ENCODE data around the gene SLC22A12. TPM values are rescaled to one million over a fixed set of nuclear protein-coding genes. Genes with fewer than 3 reads are reported as not detected.

SLC22A12 gene
- total and polyA plus RNA-seq, 2 experiments from 2014 or later: not detected

DNA sequence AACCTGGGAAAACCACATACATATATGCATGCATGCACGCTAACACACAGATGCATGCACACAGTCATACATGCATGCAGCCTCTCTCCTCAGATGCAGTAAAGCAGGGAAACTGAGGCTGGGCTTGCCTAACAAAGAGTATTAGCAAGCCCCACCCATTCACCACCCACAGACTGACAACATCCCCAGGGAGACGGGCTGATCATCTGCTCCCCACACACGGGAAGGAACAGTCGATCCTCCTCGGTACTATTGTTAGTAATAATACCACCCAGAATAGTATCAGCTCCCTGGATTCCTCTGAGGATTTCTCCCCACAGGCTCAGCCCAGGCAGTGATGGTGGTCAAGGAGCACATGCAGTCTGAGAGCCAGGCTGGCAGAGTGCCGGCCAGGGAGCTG, 41.2 kb downstream of the SLC22A12 start (continued):
- no peak for TF ChIP-seq ZNF462 (CRISPR knock-in tag; IDR thresholded peaks at IDR 0.05)
- TF ChIP-seq NANOG (IDR thresholded peaks at IDR 0.05; ENCODE audit: borderline replicate concordance): no peak
- no peak for TF ChIP-seq JUNB (IDR thresholded peaks at IDR 0.05; ENCODE audit: unreplicated experiment)

DNA sequence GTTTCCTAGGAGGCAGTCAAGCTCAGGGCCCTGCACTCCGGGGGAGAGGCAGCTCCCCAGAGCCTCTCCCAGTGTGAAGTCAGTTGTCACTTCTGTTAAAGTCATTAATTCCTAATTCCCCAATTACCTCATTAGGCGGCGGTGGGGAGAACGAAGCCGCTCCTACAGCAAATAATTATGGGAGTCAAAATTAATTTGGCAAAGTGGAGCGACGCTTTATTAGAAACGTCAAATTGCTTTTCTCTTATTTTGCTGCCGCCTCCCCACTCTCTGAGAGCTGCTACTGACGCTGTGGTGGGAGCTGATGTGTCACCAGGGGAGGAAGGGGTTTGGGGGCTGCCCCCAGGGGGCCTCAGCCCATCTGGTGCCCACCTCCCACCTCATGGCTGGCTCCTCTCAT, 41.6 kb downstream of the SLC22A12 start:
- peaks cover 8% of the 10 kb centered on the region for H3K4me1 ChIP-seq (ENCODE audit: insufficient read depth)
- no peaks in the 10 kb centered on the region for H3K36me3 ChIP-seq (ENCODE audit: insufficient read depth)
- H3K4me1 Mint-ChIP-seq: peaks cover 23% of the 10 kb centered on the region
- peaks cover 21% of the 10 kb centered on the region for H3K27me3 Mint-ChIP-seq (ENCODE audit: insufficient read depth, low read depth, poor library complexity)
- H3K4me3 Mint-ChIP-seq: no peak overlapping the region
- no peaks in the 10 kb centered on the region; the same call in 2 of the 3 replicates for H3K9me3 Mint-ChIP-seq
- no peak overlapping the region for H3K4me2 ChIP-seq
- H4K20me1 ChIP-seq (replicated peaks; ENCODE audit: insufficient read depth): no peaks in the 10 kb centered on the region; the same call in 1 of the 2 replicates
- peaks cover 16% of the 10 kb centered on the region for H3K27me3 ChIP-seq (ENCODE audit: insufficient read depth)
- H3K36me3 Mint-ChIP-seq (ENCODE audit: low read depth): peaks cover 6% of the 10 kb centered on the region; the same call in 1 of the 3 replicates
- 0 out of 2 replicates have a peak, but pooled peaks cover 3% of the 10 kb centered on the region for H3F3A ChIP-seq (replicated peaks; ENCODE audit: low read depth)
- H3K27ac ChIP-seq (ENCODE audit: low read depth): no peak overlapping the region
- H2AFZ ChIP-seq: no peak overlapping the region
- no peaks in the 10 kb centered on the region for H3K9me2 ChIP-seq (ENCODE audit: insufficient read depth)
- TF ChIP-seq CREB1 (CRISPR knock-in tag; IDR thresholded peaks at IDR 0.05; ENCODE audit: low read depth): no peak
- no peak for TF ChIP-seq STAT1 (IDR thresholded peaks at IDR 0.05; ENCODE audit: unreplicated experiment)
- TF ChIP-seq, protein P1, sequence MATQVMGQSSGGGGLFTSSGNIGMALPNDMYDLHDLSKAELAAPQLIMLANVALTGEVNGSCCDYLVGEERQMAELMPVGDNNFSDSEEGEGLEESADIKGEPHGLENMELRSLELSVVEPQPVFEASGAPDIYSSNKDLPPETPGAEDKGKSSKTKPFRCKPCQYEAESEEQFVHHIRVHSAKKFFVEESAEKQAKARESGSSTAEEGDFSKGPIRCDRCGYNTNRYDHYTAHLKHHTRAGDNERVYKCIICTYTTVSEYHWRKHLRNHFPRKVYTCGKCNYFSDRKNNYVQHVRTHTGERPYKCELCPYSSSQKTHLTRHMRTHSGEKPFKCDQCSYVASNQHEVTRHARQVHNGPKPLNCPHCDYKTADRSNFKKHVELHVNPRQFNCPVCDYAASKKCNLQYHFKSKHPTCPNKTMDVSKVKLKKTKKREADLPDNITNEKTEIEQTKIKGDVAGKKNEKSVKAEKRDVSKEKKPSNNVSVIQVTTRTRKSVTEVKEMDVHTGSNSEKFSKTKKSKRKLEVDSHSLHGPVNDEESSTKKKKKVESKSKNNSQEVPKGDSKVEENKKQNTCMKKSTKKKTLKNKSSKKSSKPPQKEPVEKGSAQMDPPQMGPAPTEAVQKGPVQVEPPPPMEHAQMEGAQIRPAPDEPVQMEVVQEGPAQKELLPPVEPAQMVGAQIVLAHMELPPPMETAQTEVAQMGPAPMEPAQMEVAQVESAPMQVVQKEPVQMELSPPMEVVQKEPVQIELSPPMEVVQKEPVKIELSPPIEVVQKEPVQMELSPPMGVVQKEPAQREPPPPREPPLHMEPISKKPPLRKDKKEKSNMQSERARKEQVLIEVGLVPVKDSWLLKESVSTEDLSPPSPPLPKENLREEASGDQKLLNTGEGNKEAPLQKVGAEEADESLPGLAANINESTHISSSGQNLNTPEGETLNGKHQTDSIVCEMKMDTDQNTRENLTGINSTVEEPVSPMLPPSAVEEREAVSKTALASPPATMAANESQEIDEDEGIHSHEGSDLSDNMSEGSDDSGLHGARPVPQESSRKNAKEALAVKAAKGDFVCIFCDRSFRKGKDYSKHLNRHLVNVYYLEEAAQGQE (IDR thresholded peaks at IDR 0.05; ENCODE audit: unreplicated experiment): no peak
- no peak for TF ChIP-seq EZH2 (IDR thresholded peaks at IDR 0.05; ENCODE audit: low read depth, unreplicated experiment)
- TF ChIP-seq, protein P2, sequence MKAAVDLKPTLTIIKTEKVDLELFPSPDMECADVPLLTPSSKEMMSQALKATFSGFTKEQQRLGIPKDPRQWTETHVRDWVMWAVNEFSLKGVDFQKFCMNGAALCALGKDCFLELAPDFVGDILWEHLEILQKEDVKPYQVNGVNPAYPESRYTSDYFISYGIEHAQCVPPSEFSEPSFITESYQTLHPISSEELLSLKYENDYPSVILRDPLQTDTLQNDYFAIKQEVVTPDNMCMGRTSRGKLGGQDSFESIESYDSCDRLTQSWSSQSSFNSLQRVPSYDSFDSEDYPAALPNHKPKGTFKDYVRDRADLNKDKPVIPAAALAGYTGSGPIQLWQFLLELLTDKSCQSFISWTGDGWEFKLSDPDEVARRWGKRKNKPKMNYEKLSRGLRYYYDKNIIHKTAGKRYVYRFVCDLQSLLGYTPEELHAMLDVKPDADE (IDR thresholded peaks at IDR 0.05): no peak
- no peak for TF ChIP-seq ZNF114 (CRISPR knock-in tag; IDR thresholded peaks at IDR 0.05)
- no peak for ATAC-seq
- H3K4me3 ChIP-seq: no peak overlapping the region
- no peak for DNase-seq (ENCODE audit: low spot score)
- no peak overlapping the region for H3K27ac Mint-ChIP-seq
- no peaks in the 10 kb centered on the region for H3K79me2 ChIP-seq (replicated peaks; ENCODE audit: insufficient read depth)
